ENCODE results near the gene TSPEAR. TPM values are rescaled to one million over a fixed set of nuclear protein-coding genes. Genes with fewer than 3 reads are reported as not detected.

The TSPEAR gene
- total and polyA plus RNA-seq, 9 of the 15 experiments (the other 6 are each of a cell fraction or from before 2014, with no cell fraction given) = not detected

- TF ChIP-seq SRF (CRISPR knock-in tag; IDR thresholded peaks at IDR 0.05) (no peak), NKRF (IDR thresholded peaks at IDR 0.05; ENCODE audit: borderline replicate concordance) (no peak), NR2C2 (CRISPR knock-in tag; IDR thresholded peaks at IDR 0.05) (no peak), NR2C2 (tag; IDR thresholded peaks at IDR 0.05) (peak; percentile 33; the same call in 1 of the 2 replicates), ZNF140 (CRISPR knock-in tag; IDR thresholded peaks at IDR 0.05) (no peak), SFPQ (IDR thresholded peaks at IDR 0.05; ENCODE audit: low read depth, low read length) (no peak), TCF7 (IDR thresholded peaks at IDR 0.05; ENCODE audit: borderline replicate concordance) (no peak), CUX1 (CRISPR knock-in tag; IDR thresholded peaks at IDR 0.05) (no peak), FOXA3 (CRISPR knock-in tag; conservative IDR thresholded peaks at IDR 0.05 in 1 of 2, IDR thresholded peaks at IDR 0.05 in 1 of 2) (no peak), RBM17 (IDR thresholded peaks at IDR 0.05; ENCODE audit: borderline replicate concordance, low read depth, low read length) (no peak), THAP7 (CRISPR knock-in tag; IDR thresholded peaks at IDR 0.05) (no peak), MEF2D (tag; conservative IDR thresholded peaks at IDR 0.05; ENCODE audit: low read depth) (no peak), ZNF668 (CRISPR knock-in tag; IDR thresholded peaks at IDR 0.05) (no peak), ZBTB1 (CRISPR knock-in tag; IDR thresholded peaks at IDR 0.05; ENCODE audit: borderline replicate concordance, low read depth) (no peak), NCOR1 (IDR thresholded peaks at IDR 0.05) (no peak), TAL1 (IDR thresholded peaks at IDR 0.05) (no peak), TRIM24 (IDR thresholded peaks at IDR 0.05) (no peak)
Observed at GRCh38 chr21:44730951-44731579, 19.7 kb upstream of the TSPEAR start (continued).
